HCT116 (cell line): ENCODE results near the gene PRIMA1.

Source experiments
- CBX3 ChIP-seq: IDR thresholded peaks from 2 replicates; pipeline ENCODE4 v1.6.1; 2012; ENCODE audit warnings: low read depth
- CTCF ChIP-seq, 3 experiments: fragments of 200-600 bp in 1 of 3; sonication (generic) in 1 of 3; IDR thresholded peaks in 2 of 3; conservative IDR thresholded peaks in 1 of 3; 2 replicates each; pipeline ENCODE4 v1.5.1; 2012 to 2017; ENCODE audit warnings: low read depth in 2 of 3, low read length in 2 of 3, antibody characterized with exemption in 1 of 3, borderline replicate concordance in 1 of 3, control low read depth in 1 of 3, mild to moderate bottlenecking in 1 of 3, mixed read lengths in 1 of 3, mixed run types in 1 of 3, moderate library complexity in 1 of 3; ENCODE audit not compliant: insufficient read depth in 1 of 3
- ELF1 ChIP-seq: IDR thresholded peaks from 2 replicates; pipeline ENCODE4 v1.6.1; 2012; ENCODE audit warnings: low read depth, borderline replicate concordance
- EZH2 ChIP-seq: fragments of 200-600 bp; sonication (generic); IDR thresholded peaks from 2 replicates; pipeline ENCODE4 v1.6.1; 2017; ENCODE audit warnings: antibody characterized with exemption, mixed run types
- EZH2phosphoT487 ChIP-seq: fragments of 200-600 bp; IDR thresholded peaks from 2 replicates; pipeline ENCODE4 v1.6.1; 2018; ENCODE audit warnings: antibody characterized with exemption, borderline replicate concordance
- MAX ChIP-seq: IDR thresholded peaks from 2 replicates; pipeline ENCODE4 v1.6.1; 2012
- POLR2A ChIP-seq: IDR thresholded peaks from 2 replicates; pipeline ENCODE4 v1.7.0; 2011; ENCODE audit warnings: borderline replicate concordance; ENCODE audit not compliant: insufficient read depth, insufficient read length; ENCODE audit errors: extremely low read depth
- POLR2AphosphoS5 ChIP-seq: IDR thresholded peaks from 2 replicates; pipeline ENCODE4 v1.6.1; 2011; ENCODE audit warnings: mild to moderate bottlenecking, low read depth, low read length, moderate library complexity
- SRF ChIP-seq: IDR thresholded peaks from 2 replicates; pipeline ENCODE4 v1.6.1; 2012; ENCODE audit warnings: low read depth
- TCF7L2 ChIP-seq: IDR thresholded peaks from 2 replicates; pipeline ENCODE4 v1.7.0; 2011; ENCODE audit warnings: borderline replicate concordance, inconsistent platforms; ENCODE audit not compliant: insufficient read depth, insufficient read length; ENCODE audit errors: extremely low read depth
- ZBTB33 ChIP-seq: IDR thresholded peaks from 2 replicates; pipeline ENCODE4 v1.6.1; 2011; ENCODE audit warnings: mild to moderate bottlenecking, low read length, moderate library complexity; ENCODE audit not compliant: insufficient replicate concordance; ENCODE audit errors: extremely low read depth
- ZNF274 ChIP-seq: fragments of 200-500 bp; sonication (Bioruptor generic); IDR thresholded peaks from 2 replicates; pipeline ENCODE4 v1.6.1; 2014; ENCODE audit warnings: mild to moderate bottlenecking, low read depth, low read length, inconsistent platforms

GRCh38 chr14:93707475-93707874, 80.8 kb downstream of the PRIMA1 start:
- no peak for TF ChIP-seq CTCF (IDR thresholded peaks at IDR 0.05 in 2 of 3, conservative IDR thresholded peaks at IDR 0.05 in 1 of 3; ENCODE audit: borderline replicate concordance in 1 of 3, insufficient read depth in 1 of 3, low read depth in 2 of 3, low read length in 2 of 3)
- no peak for TF ChIP-seq SRF
- no peak for TF ChIP-seq ZBTB33
- TF ChIP-seq POLR2A: no peak
- no peak for TF ChIP-seq CBX3
- no peak for TF ChIP-seq MAX
- TF ChIP-seq POLR2AphosphoS5: no peak
- TF ChIP-seq EZH2phosphoT487: no peak
- no peak for TF ChIP-seq ZNF274
- TF ChIP-seq EZH2: no peak
- TF ChIP-seq TCF7L2: no peak
- no peak for TF ChIP-seq ELF1
